HepG2 (cell line): Measurements from ENCODE around the gene MYH9. TPM values are rescaled to one million over a fixed set of nuclear protein-coding genes. Genes with fewer than 3 reads are reported as not detected.

Experiments
- HOMEZ ChIP-seq: IDR thresholded peaks from 2 replicates; pipeline ENCODE4 v1.6.1; 2016; ENCODE audit warnings: low read depth
- KLF16 ChIP-seq, 2 experiments: sonication (generic) in 1 of 2; formaldehyde crosslinking in 1 of 2; IDR thresholded peaks; 2 replicates each; pipeline versions ENCODE4 v1.6.1 to v1.8.0; 2016 to 2023; ENCODE audit warnings: missing genetic modification reagents in 2 of 2, missing compliant biosample characterization in 1 of 2
- MED1 ChIP-seq: sonication (generic); formaldehyde crosslinking; IDR thresholded peaks from 2 replicates; pipeline ENCODE4 v1.4.0; 2020; ENCODE audit warnings: missing genetic modification reagents
- MNT ChIP-seq: fragments of 450-650 bp; IDR thresholded peaks from 2 replicates; pipeline ENCODE4 v1.6.1; 2016
- RARA ChIP-seq: IDR thresholded peaks from 2 replicates; pipeline ENCODE4 v1.6.1; 2016; ENCODE audit warnings: missing genetic modification reagents, missing compliant biosample characterization
- SAP130 ChIP-seq: IDR thresholded peaks from 2 replicates; pipeline ENCODE4 v1.6.1; 2016; ENCODE audit warnings: low read depth
- SKI ChIP-seq: fragments of 450-650 bp; IDR thresholded peaks from one replicate; pipeline ENCODE4 v1.6.1; 2018; ENCODE audit warnings: mild to moderate bottlenecking; ENCODE audit not compliant: partially characterized antibody
- TFAP4 ChIP-seq: sonication (generic); IDR thresholded peaks from 2 replicates; pipeline ENCODE4 v1.6.1; 2016; ENCODE audit warnings: low read depth, borderline replicate concordance
- ZBTB1 ChIP-seq: sonication (generic); formaldehyde crosslinking; IDR thresholded peaks from 2 replicates; pipeline ENCODE4 v1.4.0; 2020; ENCODE audit warnings: missing genetic modification reagents, borderline replicate concordance
- ZNF143 ChIP-seq: sonication (generic); formaldehyde crosslinking; IDR thresholded peaks from 2 replicates; pipeline ENCODE4 v1.4.0; 2020; ENCODE audit warnings: missing genetic modification reagents
- ZNF18 ChIP-seq: sonication (generic); formaldehyde crosslinking; IDR thresholded peaks from 2 replicates; pipeline ENCODE4 v1.8.0; 2022; ENCODE audit warnings: mild to moderate bottlenecking, missing genetic modification reagents; ENCODE audit not compliant: insufficient replicate concordance
- ZNF292 ChIP-seq: sonication (generic); formaldehyde crosslinking; IDR thresholded peaks from 2 replicates; pipeline ENCODE4 v1.8.1; 2022; ENCODE audit warnings: mild to moderate bottlenecking, low read depth, missing genetic modification reagents, borderline replicate concordance
- ZNF432 ChIP-seq: sonication (generic); formaldehyde crosslinking; IDR thresholded peaks from 2 replicates; pipeline ENCODE4 v1.5.0; 2020; ENCODE audit warnings: missing genetic modification reagents, mild to moderate bottlenecking, borderline replicate concordance
- ZNF563 ChIP-seq: sonication (generic); formaldehyde crosslinking; IDR thresholded peaks from 2 replicates; pipeline ENCODE4 v1.8.0; 2022; ENCODE audit warnings: mild to moderate bottlenecking, moderate library complexity, missing genetic modification reagents
- ZNF687 ChIP-seq: sonication (generic); formaldehyde crosslinking; IDR thresholded peaks from 2 replicates; pipeline ENCODE4 v1.5.1; 2020; ENCODE audit warnings: mild to moderate bottlenecking, missing genetic modification reagents, moderate library complexity
- polyA plus RNA-seq, 8 experiments: library from polyadenylated mRNA; depleted of rRNA in 3 of 8; stranded (reverse) in 7 of 8; unstranded in 1 of 8; fragments of >200 nt; fragmentation: Illumina TruSeq in 4 of 8; extraction: Trizol in 4 of 8; gene quantifications; 2 replicates each; pipeline versions ENCODE4 v1.2.1 to v1.2.3, GENCODE V29; 2011 to 2016; ENCODE audit warnings: low read depth in 4 of 8, missing spikeins in 1 of 8, mixed read lengths in 1 of 8; ENCODE audit not compliant: insufficient read depth in 1 of 8
- total RNA-seq, 5 experiments: library from RNA; depleted of rRNA; stranded (reverse); fragments of >200 nt; fragmentation: Illumina TruSeq; extraction: Trizol; gene quantifications; 2 replicates each; pipeline ENCODE4 v1.2.3, GENCODE V29; 2016; ENCODE audit warnings: low read depth in 1 of 5

Gene MYH9
- total and polyA plus RNA-seq, 2 of the 13 experiments (the other 11 are each of a cell fraction or from before 2014, with no cell fraction given) = 50.7 to 98.5 TPM

- 0 out of 2 replicates have a peak, but pooled peaks have one; percentile 11 for TF ChIP-seq MNT
- 0 out of 2 replicates have a peak, but pooled peaks have one; percentile 20 for TF ChIP-seq ZBTB1 (CRISPR knock-in tag)
- peak; percentile 58; the same call in 1 of the 2 replicates for TF ChIP-seq ZNF292 (CRISPR knock-in tag)
- TF ChIP-seq ZNF432 (CRISPR knock-in tag) = 0 out of 2 replicates have a peak, but pooled peaks have one; percentile 41
- peak; percentile 82; the same call in 1 of the 2 replicates for TF ChIP-seq HOMEZ (CRISPR knock-in tag)
- 0 out of 2 replicates have a peak, but pooled peaks have one; percentile 22 for TF ChIP-seq ZNF143 (CRISPR knock-in tag)
- TF ChIP-seq TFAP4 = peak; percentile 63; the same call in 1 of the 2 replicates
- TF ChIP-seq MED1 (CRISPR knock-in tag) = peak; percentile 98
- peak; percentile 96 for TF ChIP-seq ZNF687 (CRISPR knock-in tag)
- TF ChIP-seq ZNF18 (CRISPR knock-in tag) = peak; percentile 46
- TF ChIP-seq SKI = peak; percentile 37
- TF ChIP-seq RARA (CRISPR knock-in tag) = peak; percentile 92
- TF ChIP-seq KLF16 (CRISPR knock-in tag; IDR thresholded peaks at IDR 0.05) = peak in 1 of 2 experiments; percentile 34; a peak in 1 of 4 replicates
- TF ChIP-seq SAP130 (CRISPR knock-in tag) = peak; percentile 78
- peak; percentile 24; the same call in 1 of the 2 replicates for TF ChIP-seq ZNF563 (CRISPR knock-in tag)
- TF ChIP-seq, all 625 proteins: peak for 206; not testable (repeated sequence) for 419
Measured at GRCh38 chr22:36251979-36252608, 135.7 kb downstream of the MYH9 start (continued).
